ENCODE measurements around the gene DACT2.

The DACT2 gene

DNA sequence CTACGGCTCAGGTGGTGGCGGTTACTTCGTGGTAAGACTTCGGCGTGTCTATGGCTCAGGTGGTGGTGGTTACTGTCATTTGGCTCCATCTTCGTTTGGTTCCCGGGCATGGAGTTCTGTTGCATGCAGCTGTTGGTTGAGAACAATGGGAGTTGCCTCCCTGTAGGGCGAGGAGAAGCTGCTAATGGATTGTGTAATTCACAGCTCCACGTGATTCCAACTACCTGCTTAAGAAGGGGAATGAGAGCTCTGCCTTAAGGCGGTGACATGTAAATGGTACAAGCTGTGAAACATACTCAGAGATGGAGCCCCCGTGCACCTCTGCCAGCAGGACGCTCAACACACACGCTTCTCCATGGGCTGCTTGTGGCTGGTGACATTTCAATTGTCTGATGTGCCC is 12.4 kb upstream of the DACT2 start:
- no peak for DNase-seq (ENCODE audit: extremely low spot score)
- CTCF ChIA-PET: interaction anchor here (1.4 kb wide), 1 partner anchor 129 kb away, joined by 4 read pairs; no protein-coding TSS in a partner anchor
- no peak for TF ChIP-seq ARNT (IDR thresholded peaks at IDR 0.05)
- no peak for TF ChIP-seq ZNF384 (IDR thresholded peaks at IDR 0.05)
- POLR2A ChIA-PET: no interaction called here

DNA sequence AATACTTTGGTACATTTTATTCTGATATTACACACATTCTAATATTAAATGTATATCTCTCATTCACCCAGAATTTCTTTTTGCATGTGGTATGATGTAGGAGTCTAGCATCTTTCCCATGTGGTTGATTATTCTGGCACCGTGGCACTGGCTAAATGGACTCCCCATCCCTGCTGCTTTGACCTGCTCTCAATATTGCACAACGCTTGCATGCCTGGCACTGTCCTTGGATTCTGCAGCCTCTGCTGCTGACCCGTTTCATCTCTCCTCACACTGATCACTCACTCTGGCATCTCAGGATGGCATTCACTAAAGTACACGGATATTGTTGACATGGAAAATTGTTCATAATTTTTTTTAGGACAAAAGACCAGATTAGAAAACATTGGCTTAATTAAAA is 11.5 kb upstream of the DACT2 start:
- no peak for DNase-seq (ENCODE audit: extremely low spot score)
- CTCF ChIA-PET: no interaction called here
- POLR2A ChIA-PET: no interaction called here
- TF ChIP-seq PKNOX1 (IDR thresholded peaks at IDR 0.05) (no peak), SP1 (IDR thresholded peaks at IDR 0.05) (no peak), LEF1 (IDR thresholded peaks at IDR 0.05; ENCODE audit: borderline replicate concordance) (no peak), TARDBP (IDR thresholded peaks at IDR 0.05) (no peak), CTBP1 (IDR thresholded peaks at IDR 0.05; ENCODE audit: borderline replicate concordance) (no peak), FOXM1 (IDR thresholded peaks at IDR 0.05; ENCODE audit: borderline replicate concordance) (no peak), FOXA1 (IDR thresholded peaks at IDR 0.05) (no peak), ZNF384 (IDR thresholded peaks at IDR 0.05) (no peak)

DNA sequence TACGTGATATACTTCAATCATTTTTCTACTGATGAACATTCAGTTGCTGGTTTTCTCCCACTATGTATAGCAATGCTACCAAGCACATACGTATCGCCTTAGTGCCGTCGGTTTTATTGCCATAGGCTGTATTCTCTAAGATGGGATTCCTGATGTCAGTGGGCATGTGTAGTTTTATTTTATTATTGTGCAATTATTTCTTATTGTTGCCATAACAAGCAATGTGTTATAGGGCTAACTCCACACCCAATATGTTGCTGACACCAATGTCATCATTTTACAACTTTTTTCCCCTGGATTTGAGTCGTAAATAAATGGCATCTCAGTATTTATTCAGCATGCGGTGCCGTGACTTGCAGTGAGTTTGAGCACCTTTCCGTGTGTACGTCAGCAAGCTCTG is 10.8 kb upstream of the DACT2 start:
- POLR2A ChIA-PET: no interaction called here

DNA sequence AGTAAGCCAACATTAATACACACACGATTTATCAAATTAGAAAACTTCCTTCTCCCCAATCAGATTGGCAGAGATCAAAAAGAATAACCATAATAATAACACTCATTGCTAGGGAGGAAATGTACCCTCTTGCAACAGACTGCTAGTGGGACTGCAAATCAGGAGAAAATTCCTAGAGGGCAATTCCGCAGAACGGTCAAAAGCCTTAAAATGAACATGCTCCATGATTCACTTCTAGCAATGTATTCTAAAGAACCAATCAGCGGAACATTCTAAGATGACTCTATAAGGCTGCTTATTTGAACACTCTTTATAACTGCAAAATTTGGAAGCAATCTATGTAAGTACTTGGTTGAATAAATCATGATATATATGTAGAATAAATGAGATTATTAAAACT is 8.5 kb upstream of the DACT2 start:
- TF ChIP-seq TARDBP (IDR thresholded peaks at IDR 0.05) (no peak), PKNOX1 (IDR thresholded peaks at IDR 0.05) (no peak), BHLHE40 (IDR thresholded peaks at IDR 0.05; ENCODE audit: borderline replicate concordance) (no peak), ZNF384 (IDR thresholded peaks at IDR 0.05) (no peak), FOXM1 (IDR thresholded peaks at IDR 0.05; ENCODE audit: borderline replicate concordance) (no peak)
- POLR2A ChIA-PET: no interaction called here
- DNase-seq (ENCODE audit: extremely low spot score): no peak
- CTCF ChIA-PET: no interaction called here

More for the DNA sequence above, 10.8 kb upstream of the DACT2 start:
- CTCF ChIA-PET: no interaction called here
- no peak for TF ChIP-seq CTBP1 (IDR thresholded peaks at IDR 0.05; ENCODE audit: borderline replicate concordance)
- TF ChIP-seq ARNT (IDR thresholded peaks at IDR 0.05): no peak
- TF ChIP-seq SUZ12 (IDR thresholded peaks at IDR 0.05): no peak
- TF ChIP-seq ELF4 (IDR thresholded peaks at IDR 0.05): no peak
- TF ChIP-seq NFRKB (IDR thresholded peaks at IDR 0.05): no peak
- no peak for TF ChIP-seq BHLHE40 (IDR thresholded peaks at IDR 0.05; ENCODE audit: borderline replicate concordance)
- TF ChIP-seq LEF1 (IDR thresholded peaks at IDR 0.05; ENCODE audit: borderline replicate concordance): no peak
- TF ChIP-seq TARDBP (IDR thresholded peaks at IDR 0.05): no peak
- TF ChIP-seq HDGF (IDR thresholded peaks at IDR 0.05; ENCODE audit: borderline replicate concordance): no peak
- no peak for TF ChIP-seq PKNOX1 (IDR thresholded peaks at IDR 0.05)
- no peak for TF ChIP-seq FOXM1 (IDR thresholded peaks at IDR 0.05; ENCODE audit: borderline replicate concordance)
- no peak for TF ChIP-seq FOXK2 (IDR thresholded peaks at IDR 0.05)
- TF ChIP-seq SP1 (IDR thresholded peaks at IDR 0.05): no peak
- TF ChIP-seq FOXA1 (IDR thresholded peaks at IDR 0.05): no peak
- no peak for TF ChIP-seq L3MBTL2 (conservative IDR thresholded peaks at IDR 0.05)
- no peak for TF ChIP-seq ZNF384 (IDR thresholded peaks at IDR 0.05)
- no peak for DNase-seq (ENCODE audit: extremely low spot score)

- DNase-seq (ENCODE audit: extremely low spot score): no peak
- ChIA-PET POLR2A (interaction anchor here (0.9 to 1.3 kb wide), 2 partner anchors 44 to 168 kb away, joined by 3 read pairs; no protein-coding TSS in a partner anchor), CTCF (interaction anchor here (0.6 to 0.9 kb wide), 3 partner anchors 28 to 984 kb away, joined by 3 read pairs; no protein-coding TSS in a partner anchor)
- TF ChIP-seq PKNOX1 (IDR thresholded peaks at IDR 0.05) (no peak), FOXK2 (IDR thresholded peaks at IDR 0.05) (no peak), FOXM1 (IDR thresholded peaks at IDR 0.05; ENCODE audit: borderline replicate concordance) (no peak), HDGF (IDR thresholded peaks at IDR 0.05; ENCODE audit: borderline replicate concordance) (no peak), SUZ12 (IDR thresholded peaks at IDR 0.05) (no peak), CTBP1 (IDR thresholded peaks at IDR 0.05; ENCODE audit: borderline replicate concordance) (no peak), TARDBP (IDR thresholded peaks at IDR 0.05) (no peak)
These were observed 7.0 kb upstream of the DACT2 start for GRCh38 chr6:168326294-168327261.

DNA sequence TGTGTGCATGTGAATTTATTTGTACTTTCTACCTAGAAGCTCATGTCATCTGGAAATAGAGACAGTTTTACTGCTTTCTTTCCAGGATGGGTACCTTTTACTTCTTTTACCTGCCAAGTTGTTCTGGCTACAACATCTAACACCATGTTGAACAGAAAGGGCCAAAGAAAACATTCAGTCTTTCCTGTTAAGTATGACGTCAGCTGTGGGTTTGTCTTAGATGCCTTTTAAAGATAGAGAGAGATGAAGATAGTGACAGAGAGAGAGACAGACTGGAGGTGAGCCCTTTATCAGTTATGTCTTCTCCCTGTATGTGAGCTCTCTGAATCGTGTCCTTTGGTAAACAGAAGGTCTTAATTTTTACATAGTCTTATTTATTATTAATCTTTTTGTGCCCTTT is 3.4 kb upstream of the DACT2 start:
- CTCF ChIA-PET: no interaction called here
- no peak for DNase-seq (ENCODE audit: extremely low spot score)

More for the DNA sequence above, 3.4 kb upstream of the DACT2 start:
- POLR2A ChIA-PET: interaction anchor here (1.3 kb wide), 1 partner anchor 165 kb away, joined by 3 read pairs; no protein-coding TSS in a partner anchor
- no peak for TF ChIP-seq BHLHE40 (IDR thresholded peaks at IDR 0.05; ENCODE audit: borderline replicate concordance)
- no peak for TF ChIP-seq TARDBP (IDR thresholded peaks at IDR 0.05)
- no peak for TF ChIP-seq SP1 (IDR thresholded peaks at IDR 0.05)
- TF ChIP-seq CTBP1 (IDR thresholded peaks at IDR 0.05; ENCODE audit: borderline replicate concordance): no peak
- TF ChIP-seq L3MBTL2 (conservative IDR thresholded peaks at IDR 0.05): no peak
